D721Med (cell line): ENCODE results near the gene COMMD4.
"Not testable (repeated sequence)": the region's sequence is repeated elsewhere in the genome, so short reads cannot be mapped to it uniquely, and the experiment has no call there.

Source experiments
- DNase-seq: peaks from one replicate; pipeline ENCODE4 v3.0.0; 2011; ENCODE audit warnings: low spot score; ENCODE audit not compliant: insufficient read length
- FAIRE-seq: peaks from 2 replicates; lab custom pipeline; 2011; peaks lifted over from hg19 to GRCh38; lab: Jason Lieb, UNC
- CTCF ChIP-seq: IDR thresholded peaks from 2 replicates; pipeline ENCODE4 v1.5.1; 2012; ENCODE audit warnings: mild to moderate bottlenecking, control low read depth; ENCODE audit not compliant: insufficient read depth; ENCODE audit errors: missing control alignments

Gene COMMD4

GRCh38 chr15:75335705-75336355, at the start of gene COMMD4:
COMMD4 (plus strand) TSS chr15:75336063; CDS start chr15:75336090, 27 bp downstream.
- FAIRE-seq (no peak), DNase-seq (no peak)
- TF ChIP-seq CTCF: no peak

- not testable (repeated sequence) for FAIRE-seq
Measured at GRCh38 chr15:75293660-75294059, 42.2 kb upstream of the COMMD4 start.

GRCh38 chr15:75298541-75299310, 37.1 kb upstream of the COMMD4 start:
- not testable (repeated sequence) for FAIRE-seq, DNase-seq

More at GRCh38 chr15:75293660-75294059, 42.2 kb upstream of the COMMD4 start:
- DNase-seq: not testable (repeated sequence)

GRCh38 chr15:75299311-75299688, 36.6 kb upstream of the COMMD4 start:
- FAIRE-seq, DNase-seq: not testable (repeated sequence)
- peak; percentile 38 for TF ChIP-seq CTCF

GRCh38 chr15:75300026-75300425, 35.8 kb upstream of the COMMD4 start:
- not testable (repeated sequence) for FAIRE-seq, DNase-seq

GRCh38 chr15:75302318-75302717, 33.5 kb upstream of the COMMD4 start:
- DNase-seq (no peak), FAIRE-seq (no peak)
- no peak for TF ChIP-seq CTCF

- not testable (repeated sequence) for FAIRE-seq, DNase-seq
Measured at GRCh38 chr15:75302753-75303152, 33.1 kb upstream of the COMMD4 start.

- no peak for TF ChIP-seq CTCF
- no peak for FAIRE-seq
- DNase-seq: no peak
Measured at GRCh38 chr15:75306188-75306587, 29.7 kb upstream of the COMMD4 start.

GRCh38 chr15:75307778-75308390, 28.0 kb upstream of the COMMD4 start:
- DNase-seq: peak; percentile 42
- no peak for FAIRE-seq
- TF ChIP-seq CTCF: peak; percentile 39
